Esophagus muscularis mucosa (tissue), 3 donors: ENCODE data around the gene IGDCC3.

Source experiments
- POLR2A ChIP-seq: fragments of 450-650 bp; IDR thresholded peaks from one replicate; pipeline ENCODE4 v1.6.1; 2017; ENCODE audit warnings: antibody characterized with exemption, moderate library complexity, mild to moderate bottlenecking, low read depth
- POLR2AphosphoS5 ChIP-seq, 2 donors: sonication (generic); formaldehyde crosslinking; IDR thresholded peaks; one replicate each; pipeline ENCODE4 v1.6.1; 2017; ENCODE audit warnings: antibody characterized with exemption in 2 of 2
- TF ChIP-seq, protein P1 (sequence below), 3 experiments: fragments of 200-600 bp in 2 of 3; fragments of 450-650 bp in 1 of 3; sonication (generic) in 2 of 3; IDR thresholded peaks; one replicate each; pipeline ENCODE4 v1.5.1; 2017 to 2019; ENCODE audit warnings: antibody characterized with exemption in 3 of 3, mild to moderate bottlenecking in 2 of 3, moderate library complexity in 1 of 3

DNA sequence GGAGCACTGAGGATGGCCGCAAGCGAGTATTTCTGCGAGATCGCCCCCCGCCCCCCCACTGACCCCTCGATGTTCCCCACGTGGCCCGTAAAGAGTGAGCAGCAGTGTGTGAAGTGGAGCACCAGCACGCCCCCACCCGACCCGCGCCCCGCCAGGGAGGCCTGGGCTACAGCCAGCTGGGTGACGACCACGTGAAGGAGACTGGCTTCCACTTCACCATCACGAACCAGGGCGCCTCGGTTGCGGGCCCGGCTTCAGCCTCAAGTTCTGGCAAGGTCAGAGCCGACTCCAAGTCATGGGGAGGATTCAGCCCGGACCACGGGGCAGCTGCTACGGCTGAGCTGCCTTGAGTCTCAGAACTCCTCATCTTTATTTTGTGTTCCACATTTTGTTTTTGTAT, 75.7 kb downstream of the IGDCC3 start:
- TF ChIP-seq POLR2AphosphoS5 (IDR thresholded peaks at IDR 0.05) (no peak), POLR2A (no peak)
- TF ChIP-seq, protein P1, sequence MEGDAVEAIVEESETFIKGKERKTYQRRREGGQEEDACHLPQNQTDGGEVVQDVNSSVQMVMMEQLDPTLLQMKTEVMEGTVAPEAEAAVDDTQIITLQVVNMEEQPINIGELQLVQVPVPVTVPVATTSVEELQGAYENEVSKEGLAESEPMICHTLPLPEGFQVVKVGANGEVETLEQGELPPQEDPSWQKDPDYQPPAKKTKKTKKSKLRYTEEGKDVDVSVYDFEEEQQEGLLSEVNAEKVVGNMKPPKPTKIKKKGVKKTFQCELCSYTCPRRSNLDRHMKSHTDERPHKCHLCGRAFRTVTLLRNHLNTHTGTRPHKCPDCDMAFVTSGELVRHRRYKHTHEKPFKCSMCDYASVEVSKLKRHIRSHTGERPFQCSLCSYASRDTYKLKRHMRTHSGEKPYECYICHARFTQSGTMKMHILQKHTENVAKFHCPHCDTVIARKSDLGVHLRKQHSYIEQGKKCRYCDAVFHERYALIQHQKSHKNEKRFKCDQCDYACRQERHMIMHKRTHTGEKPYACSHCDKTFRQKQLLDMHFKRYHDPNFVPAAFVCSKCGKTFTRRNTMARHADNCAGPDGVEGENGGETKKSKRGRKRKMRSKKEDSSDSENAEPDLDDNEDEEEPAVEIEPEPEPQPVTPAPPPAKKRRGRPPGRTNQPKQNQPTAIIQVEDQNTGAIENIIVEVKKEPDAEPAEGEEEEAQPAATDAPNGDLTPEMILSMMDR (IDR thresholded peaks at IDR 0.05), result no peak
